A549 (cell line): ENCODE measurements around the gene RPS15. TPM values are rescaled to one million over a fixed set of nuclear protein-coding genes. Genes with fewer than 3 reads are reported as not detected.

Source experiments
- ATAC-seq, 2 experiments: fragments of 200-7000 bp in 1 of 2; fragments of >200 bp in 1 of 2; cut with Nextera tagmentation in 1 of 2; cut with Tn5 transposase in 1 of 2; 3 replicates each; pipeline versions ENCODE4 v1.8.0 to v1.9.1; 2018 to 2020; ENCODE audit warnings: mild to moderate bottlenecking in 1 of 2, moderate library complexity in 1 of 2
- CTCF ChIA-PET: fragments of 300-600 bp; sonication (Branson Sonifier 250); formaldehyde crosslinking; extraction: SDS; loops from one replicate; lab custom pipeline; 2021; ENCODE audit warnings: antibody characterized with exemption, inconsistent platforms; lab: Yijun Ruan, JAX
- POLR2A ChIA-PET: fragments of 350-600 bp; formaldehyde crosslinking; extraction: SDS; loops from one replicate; lab custom pipeline; 2021; ENCODE audit warnings: antibody characterized with exemption, inconsistent platforms; lab: Yijun Ruan, JAX
- DNase-seq, 2 experiments: peaks; one replicate each; pipeline versions ENCODE4 v3.0.0 to v3.0.0-alpha.2; 2011 to 2016; ENCODE audit warnings: low read depth in 1 of 2, low spot score in 1 of 2
- FAIRE-seq: peaks from 2 replicates; lab custom pipeline; 2011; peaks lifted over from hg19 to GRCh38; lab: Jason Lieb, UNC
- H3K27ac ChIP-seq, 2 experiments: fragments of >200 bp; sonication (Bioruptor Twin); formaldehyde crosslinking; 3 replicates each; pipeline ENCODE4 v1.5.1; 2016 to 2017
- H3K4me1 ChIP-seq: fragments of >200 bp; sonication (Bioruptor Twin); formaldehyde crosslinking; 3 replicates; pipeline ENCODE4 v1.6.1; 2016
- H3K4me2 ChIP-seq: fragments of >200 bp; sonication (Bioruptor Twin); formaldehyde crosslinking; 3 replicates; pipeline ENCODE4 v1.6.1; 2016
- H3K4me3 ChIP-seq: fragments of >200 bp; sonication (Bioruptor Twin); formaldehyde crosslinking; 3 replicates; pipeline ENCODE4 v1.5.1; 2016
- H3K9me3 ChIP-seq: fragments of >200 bp; sonication (Bioruptor Twin); formaldehyde crosslinking; 3 replicates; pipeline ENCODE4 v1.6.1; 2016
- CHD2 ChIP-seq: fragments of 150-350 bp; IDR thresholded peaks from 2 replicates; pipeline ENCODE4 v1.6.1; 2014; ENCODE audit warnings: low read length; ENCODE audit not compliant: partially characterized antibody
- E2F6 ChIP-seq: IDR thresholded peaks from 2 replicates; pipeline ENCODE4 v1.6.1; 2012; ENCODE audit warnings: low read depth, borderline replicate concordance
- EHMT2 ChIP-seq: fragments of 200-600 bp; sonication (generic); IDR thresholded peaks from 2 replicates; pipeline ENCODE4 v1.6.1; 2016; ENCODE audit warnings: antibody characterized with exemption, low read depth, mild to moderate bottlenecking, moderate library complexity
- EP300 ChIP-seq, 2 experiments: fragments of >200 bp; sonication (Bioruptor Twin); formaldehyde crosslinking; IDR thresholded peaks; 2 replicates in 1 of 2; 3 replicates in 1 of 2; pipeline ENCODE4 v1.6.1; 2016 to 2017
- ESRRA ChIP-seq: fragments of 150-350 bp; IDR thresholded peaks from 2 replicates; pipeline ENCODE4 v1.6.1; 2014; ENCODE audit warnings: mild to moderate bottlenecking, low read length, borderline replicate concordance
- GATA3 ChIP-seq: IDR thresholded peaks from 2 replicates; pipeline ENCODE4 v1.6.1; 2012; ENCODE audit warnings: borderline replicate concordance
- HEYL ChIP-seq: fragments of 250-450 bp; sonication (Bioruptor Pico); IDR thresholded peaks from 2 replicates; pipeline ENCODE4 v1.8.0; 2021; ENCODE audit warnings: mild to moderate bottlenecking, moderate library complexity
- HMGXB4 ChIP-seq: fragments of 250-450 bp; sonication (Bioruptor Pico); IDR thresholded peaks from 2 replicates; pipeline ENCODE4 v1.5.0; 2021; ENCODE audit warnings: mild to moderate bottlenecking, moderate library complexity, borderline replicate concordance
- MAFK ChIP-seq: fragments of 450-650 bp; IDR thresholded peaks from 2 replicates; pipeline ENCODE4 v1.6.1; 2014; ENCODE audit not compliant: partially characterized antibody
- MAZ ChIP-seq: fragments of 150-350 bp; IDR thresholded peaks from 2 replicates; pipeline ENCODE4 v1.6.1; 2014; ENCODE audit warnings: antibody characterized with exemption, low read depth, low read length, borderline replicate concordance
- NPAS2 ChIP-seq: fragments of 250-450 bp; sonication (Bioruptor Pico); IDR thresholded peaks from 2 replicates; pipeline ENCODE4 v1.8.0; 2022; ENCODE audit warnings: mild to moderate bottlenecking, moderate library complexity, borderline replicate concordance
- PHF8 ChIP-seq: fragments of 200-600 bp; sonication (generic); IDR thresholded peaks from 2 replicates; pipeline ENCODE4 v1.6.1; 2016; ENCODE audit warnings: low read depth, mild to moderate bottlenecking, antibody characterized with exemption, moderate library complexity, borderline replicate concordance
- POLR2A ChIP-seq: IDR thresholded peaks from 2 replicates; pipeline ENCODE4 v1.6.1; 2012; ENCODE audit warnings: mild to moderate bottlenecking, low read length
- RAD21 ChIP-seq, 2 experiments: fragments of >200 bp in 1 of 2; sonication (Bioruptor Twin) in 1 of 2; formaldehyde crosslinking in 1 of 2; IDR thresholded peaks in 1 of 2; conservative IDR thresholded peaks in 1 of 2; 2 replicates in 1 of 2; 3 replicates in 1 of 2; pipeline ENCODE4 v1.6.1; 2012 to 2018; ENCODE audit warnings: inconsistent platforms in 1 of 2
- REST ChIP-seq: fragments of 200-600 bp; sonication (generic); IDR thresholded peaks from 2 replicates; pipeline ENCODE4 v1.6.1; 2016; ENCODE audit warnings: antibody characterized with exemption, mild to moderate bottlenecking, moderate library complexity
- SMC3 ChIP-seq: fragments of >200 bp; sonication (Bioruptor Twin); formaldehyde crosslinking; IDR thresholded peaks from 3 replicates; pipeline ENCODE4 v1.6.1; 2018; ENCODE audit warnings: inconsistent platforms
- USF2 ChIP-seq: fragments of 450-650 bp; IDR thresholded peaks from 2 replicates; pipeline ENCODE4 v1.6.1; 2014; ENCODE audit warnings: antibody characterized with exemption
- ZSCAN20 ChIP-seq: fragments of 250-450 bp; sonication (Bioruptor Pico); IDR thresholded peaks from 2 replicates; pipeline ENCODE4 v1.8.0; 2022; ENCODE audit warnings: mild to moderate bottlenecking, moderate library complexity
- WGBS: methylation state at CpG from one replicate; pipeline ENCODE4 v1.1.6; 2017; ENCODE audit errors: missing lambda C conversion rate; 5-methylcytosine and 5-hydroxymethylcytosine counted together
- polyA plus RNA-seq, 4 experiments: library from polyadenylated mRNA; depleted of rRNA in 3 of 4; stranded (reverse); fragments of >200 nt; fragmentation: RNase III in 1 of 4; extraction: RNeasy Plus Mini Kit Qiagen cat#74134 plus additional on column Dnase treatment in 1 of 4; gene quantifications; 2 replicates in 3 of 4; 3 replicates in 1 of 4; pipeline ENCODE4 v1.2.3, GENCODE V29; 2011 to 2017

RPS15 gene
- polyA plus RNA-seq, 2 of the 4 experiments (the other 2 are of a cell fraction), result 525 to 1,458 TPM

- H3K4me1 ChIP-seq, result peaks cover 13% of the 10 kb centered on the region; the same call in 2 of the 3 replicates
- no peak overlapping the region for H3K27ac ChIP-seq
- no peak overlapping the region for H3K4me3 ChIP-seq
- DNase-seq (no peak), ATAC-seq (no peak), FAIRE-seq (no peak)
- TF ChIP-seq ZSCAN20 (CRISPR knock-in tag), result no peak
- 0 out of 2 replicates have a peak, but pooled peaks have one; percentile 22 for TF ChIP-seq E2F6
- TF ChIP-seq NPAS2, result no peak
- CTCF ChIA-PET, result interaction anchor here (0.9 to 4.4 kb wide), 3 partner anchors 8 to 211 kb away, joined by 3 to 34 read pairs (median 4); no protein-coding TSS in a partner anchor
- 0 out of 3 replicates have a peak overlapping the region, but pooled peaks have one; percentile 10 for H3K4me2 ChIP-seq
- no peaks in the 10 kb centered on the region for H3K9me3 ChIP-seq
- 37% methylated on average over 8 of the region's 30 CpGs for WGBS
- POLR2A ChIA-PET, result interaction anchor here (0.9 kb wide), 2 partner anchors 8 to 13 kb away, joined by 3 read pairs; no protein-coding TSS in a partner anchor
Measured at GRCh38 chr19:1452802-1453524, 14.8 kb downstream of the RPS15 start.

GRCh38 chr19:1453525-1454364, 15.5 kb downstream of the RPS15 start:
- DNase-seq (peak in 1 of 2 experiments; percentile 64), FAIRE-seq (no peak), ATAC-seq (peak; percentile 9 to 48; a peak in 5 of 6 replicates)
- TF ChIP-seq PHF8 (no peak), CHD2 (no peak)
- Histone ChIP-seq H3K27ac (no peak overlapping the region), H3K4me2 (0 out of 3 replicates have a peak overlapping the region, but pooled peaks have one; percentile 10), H3K4me3 (no peak overlapping the region), H3K4me1 (peaks cover 13% of the 10 kb centered on the region; the same call in 2 of the 3 replicates), H3K9me3 (no peaks in the 10 kb centered on the region)
- WGBS, result 68% methylated on average over 7 of the region's 33 CpGs
- CTCF ChIA-PET, result interaction anchor here (0.8 to 4.4 kb wide), 5 partner anchors 9 to 211 kb away, joined by 3 to 34 read pairs (median 3); no protein-coding TSS in a partner anchor
- POLR2A ChIA-PET, result interaction anchor here (0.7 to 0.9 kb wide), 2 partner anchors 8 to 60 kb away, joined by 3 read pairs; no protein-coding TSS in a partner anchor

- POLR2A ChIA-PET, result no interaction called here
- Histone ChIP-seq H3K27ac (no peak overlapping the region), H3K4me3 (no peak overlapping the region), H3K9me3 (no peaks in the 10 kb centered on the region), H3K4me2 (peak overlapping the region; percentile 59), H3K4me1 (peaks cover 10% of the 10 kb centered on the region; the same call in 2 of the 3 replicates)
- CTCF ChIA-PET, result interaction anchor here (0.6 to 4.4 kb wide), 3 partner anchors 10 to 59 kb away, joined by 3 to 34 read pairs (median 3); no protein-coding TSS in a partner anchor
- no peak for DNase-seq
- TF ChIP-seq MAFK, result no peak
- TF ChIP-seq SMC3, result no peak
- TF ChIP-seq ZSCAN20 (CRISPR knock-in tag), result no peak
- no peak for TF ChIP-seq PHF8
- TF ChIP-seq REST, result no peak
- no peak for TF ChIP-seq USF2
- no peak for TF ChIP-seq POLR2A
- TF ChIP-seq ESRRA, result no peak
- no peak for TF ChIP-seq EP300 (IDR thresholded peaks at IDR 0.05)
- TF ChIP-seq HMGXB4 (CRISPR knock-in tag), result no peak
- TF ChIP-seq E2F6, result no peak
- no peak for TF ChIP-seq MAZ
- TF ChIP-seq GATA3, result no peak
- no peak for TF ChIP-seq RAD21 (conservative IDR thresholded peaks at IDR 0.05 in 1 of 2, IDR thresholded peaks at IDR 0.05 in 1 of 2)
- TF ChIP-seq EHMT2, result no peak
- TF ChIP-seq HEYL (CRISPR knock-in tag), result no peak
- 41% methylated on average over 19 of the region's 22 CpGs for WGBS
- no peak; a peak in 2 of 6 replicates for ATAC-seq
- FAIRE-seq, result no peak
Measured at GRCh38 chr19:1455002-1455335, 16.8 kb downstream of the RPS15 start.
